ENCODE data around the gene CIITA.

GRCh38 chr16:10896165-10896564, 19.2 kb downstream of the CIITA start:
- no peak for TF ChIP-seq CTCF (IDR thresholded peaks at IDR 0.05 in 2 of 3, conservative IDR thresholded peaks at IDR 0.05 in 1 of 3; ENCODE audit: insufficient read depth in 2 of 3, low read depth in 1 of 3, low read length in 3 of 3)
- TF ChIP-seq TAF1 (IDR thresholded peaks at IDR 0.05; ENCODE audit: control insufficient read depth, extremely low read depth, insufficient read depth, low read length, severe bottlenecking): no peak
- no peak for TF ChIP-seq DDX20 (tag; IDR thresholded peaks at IDR 0.05; ENCODE audit: low read depth)
- TF ChIP-seq ZBTB43 (CRISPR knock-in tag; IDR thresholded peaks at IDR 0.05): no peak
- TF ChIP-seq NFIX (CRISPR knock-in tag; IDR thresholded peaks at IDR 0.05; ENCODE audit: low read depth): no peak
- TF ChIP-seq CHD4 (IDR thresholded peaks at IDR 0.05; ENCODE audit: insufficient read depth, insufficient replicate concordance, low read depth, low read length, poor library complexity, severe bottlenecking): no peak
- no peak for TF ChIP-seq BCLAF1 (IDR thresholded peaks at IDR 0.05; ENCODE audit: borderline replicate concordance in 1 of 2, control insufficient read depth in 1 of 2, low read depth in 2 of 2, low read length in 1 of 2)
- no peak for TF ChIP-seq ASH1L (IDR thresholded peaks at IDR 0.05; ENCODE audit: borderline replicate concordance, low read depth, partially characterized antibody)
- TF ChIP-seq ATF2 (CRISPR knock-in tag; IDR thresholded peaks at IDR 0.05): no peak
- no peak for TF ChIP-seq CBFA2T2 (conservative IDR thresholded peaks at IDR 0.05)
- TF ChIP-seq BHLHE40 (IDR thresholded peaks at IDR 0.05; ENCODE audit: low read length): no peak
